Right cardiac atrium (tissue), 5 donors: ENCODE data around the gene SLC6A19. TPM values are rescaled to one million over a fixed set of nuclear protein-coding genes. Genes with fewer than 3 reads are reported as not detected.

ENCODE experiments used
- ATAC-seq, 2 donors: fragments of 200-7000 bp; cut with Tn5 transposase; one replicate each; pipeline versions ENCODE4 v1.8.0 to v1.9.1; 2020; ENCODE audit warnings: moderate library complexity in 2 of 2, mild to moderate bottlenecking in 1 of 2
- DNase-seq, 3 donors: peaks; one replicate each; pipeline ENCODE4 v3.0.0-alpha.2; 2020
- H3K27ac ChIP-seq: one replicate; pipeline ENCODE4 v1.5.1; 2013; ENCODE audit warnings: mild to moderate bottlenecking, low read length, control low read depth, moderate library complexity
- H3K27me3 ChIP-seq: one replicate; pipeline ENCODE4 v1.6.1; 2013; ENCODE audit not compliant: control insufficient read depth, insufficient read depth
- H3K4me1 ChIP-seq: one replicate; pipeline ENCODE4 v1.6.1; 2013; ENCODE audit warnings: low read length; ENCODE audit not compliant: control insufficient read depth, insufficient read depth
- H3K4me3 ChIP-seq: one replicate; pipeline ENCODE4 v1.5.1; 2013; ENCODE audit warnings: low read length, control low read depth
- H3K9me3 ChIP-seq: one replicate; pipeline ENCODE4 v1.6.1; 2013; ENCODE audit warnings: low read length; ENCODE audit not compliant: control insufficient read depth
- WGBS: extraction: QIAGEN DNeasy Blood & Tissue Kit; methylation state at CpG from one replicate; pipeline ENCODE4 v1.1.7; 2013; 5-methylcytosine and 5-hydroxymethylcytosine counted together
- intact Hi-C, 4 donors: fragments of 100-400 bp; cut with DNase I; formaldehyde crosslinking; loops; one replicate each; pipeline versions ENCODE4 v1.11.0 to v1.14.0; 2022 to 2023
- polyA plus RNA-seq: library from polyadenylated mRNA; stranded (reverse); fragments of 200-250 nt; gene quantifications from one replicate; pipeline ENCODE4 v1.2.3, GENCODE V29; 2013
- total RNA-seq, 4 donors: library from RNA; stranded (reverse); fragmentation: NEBNext Ultra II Directional; extraction: Animal tissue kit (Norgen Biotek cat#: 25700); gene quantifications; one replicate each; pipeline ENCODE4 v1.2.1, GENCODE V29; 2021
- donor health status: healthy with polysubstance abuse.
- donor health status: DM: no; HTN: yes; CAD: no.
- donor health status: DM: no; HTN: no; CAD: no.
- donor health status: DM: no; HTN: yes; CAD: no; lungs with severe emphysema.
- donor health status: DM: yes; HTN: yes; CAD: no.

Gene SLC6A19
- total and polyA plus RNA-seq, 5 donors = not detected

DNA sequence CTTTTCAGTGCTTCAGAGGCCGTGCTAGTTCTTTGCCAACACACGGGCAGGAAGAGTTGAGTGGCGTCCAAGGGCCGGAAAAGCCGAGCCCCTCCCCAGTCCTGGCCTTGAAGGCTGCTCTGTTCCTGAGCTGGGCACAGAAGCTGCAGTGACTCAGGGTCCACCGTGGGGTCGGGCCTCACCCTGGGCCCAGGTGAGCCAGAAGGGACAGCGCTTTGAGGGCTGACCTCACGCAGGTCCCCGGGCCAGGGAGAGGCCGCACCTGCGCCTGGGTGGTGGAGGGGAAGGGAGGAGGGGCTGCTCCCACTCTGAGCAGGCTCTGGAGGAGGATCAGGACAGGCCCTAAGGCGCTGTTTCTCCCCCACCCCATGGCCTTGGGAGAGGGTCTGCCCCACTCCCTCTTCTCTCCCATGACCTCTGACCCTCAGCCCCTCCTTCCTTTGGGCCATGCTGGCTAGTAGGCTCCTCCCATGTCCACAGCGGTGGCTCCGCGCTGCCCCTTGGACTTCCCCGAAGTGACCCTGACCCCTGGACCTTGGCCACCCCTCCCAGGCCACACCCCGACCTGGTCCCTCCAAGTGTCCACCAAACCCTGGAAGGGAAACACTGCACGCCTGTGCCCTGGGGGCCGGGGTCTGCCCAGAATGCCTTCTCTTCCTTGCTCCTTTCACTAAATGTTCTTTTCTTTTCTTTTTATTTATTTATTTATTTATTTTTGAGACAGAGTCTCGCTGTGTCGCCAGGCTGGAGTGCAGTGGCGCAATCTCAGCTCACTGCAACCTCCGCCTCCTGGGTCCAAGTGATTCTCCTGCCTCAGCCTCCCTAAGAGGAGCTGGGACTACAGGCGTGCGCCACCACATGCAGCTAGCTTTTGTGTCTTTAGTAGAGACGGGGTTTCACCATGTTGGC lies 19.7 kb upstream of the SLC6A19 start:
- intact Hi-C loops = no loop called here
- peak in 1 of 2 donors; percentile 13 for ATAC-seq

DNA sequence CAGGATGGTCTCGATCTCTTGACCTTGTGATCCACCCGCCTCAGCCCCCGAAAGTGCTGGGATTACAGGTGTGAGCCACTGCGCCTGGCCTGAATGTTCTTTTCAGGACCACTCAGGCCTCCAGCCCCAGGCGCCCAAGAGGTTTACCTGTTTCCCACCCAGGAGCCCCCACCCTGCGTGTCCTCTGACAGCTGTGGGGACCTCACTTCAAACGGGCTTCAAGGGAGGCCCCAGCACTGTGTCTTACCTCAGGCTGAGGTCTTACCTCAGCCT lies 19.1 kb upstream of the SLC6A19 start:
- peak in 2 of 3 donors; percentile 9 to 55 for DNase-seq
- no peak overlapping the region for H3K27ac ChIP-seq
- no peaks in the 10 kb centered on the region for H3K4me1 ChIP-seq
- H3K4me3 ChIP-seq = no peak overlapping the region
- no peaks in the 10 kb centered on the region for H3K9me3 ChIP-seq
- WGBS = 79% methylated on average over 7 of the region's 7 CpGs
- intact Hi-C loops = no loop called here
- ATAC-seq = no peak
- H3K27me3 ChIP-seq = no peaks in the 10 kb centered on the region

More for the DNA sequence above, 19.7 kb upstream of the SLC6A19 start:
- H3K27me3 ChIP-seq = no peaks in the 10 kb centered on the region
- no peak overlapping the region for H3K4me3 ChIP-seq
- H3K27ac ChIP-seq = no peak overlapping the region
- 73% methylated on average over 27 of the region's 27 CpGs for WGBS
- DNase-seq = peak; percentile 11 to 45 (median 41)
- H3K4me1 ChIP-seq = no peaks in the 10 kb centered on the region
- no peaks in the 10 kb centered on the region for H3K9me3 ChIP-seq

DNA sequence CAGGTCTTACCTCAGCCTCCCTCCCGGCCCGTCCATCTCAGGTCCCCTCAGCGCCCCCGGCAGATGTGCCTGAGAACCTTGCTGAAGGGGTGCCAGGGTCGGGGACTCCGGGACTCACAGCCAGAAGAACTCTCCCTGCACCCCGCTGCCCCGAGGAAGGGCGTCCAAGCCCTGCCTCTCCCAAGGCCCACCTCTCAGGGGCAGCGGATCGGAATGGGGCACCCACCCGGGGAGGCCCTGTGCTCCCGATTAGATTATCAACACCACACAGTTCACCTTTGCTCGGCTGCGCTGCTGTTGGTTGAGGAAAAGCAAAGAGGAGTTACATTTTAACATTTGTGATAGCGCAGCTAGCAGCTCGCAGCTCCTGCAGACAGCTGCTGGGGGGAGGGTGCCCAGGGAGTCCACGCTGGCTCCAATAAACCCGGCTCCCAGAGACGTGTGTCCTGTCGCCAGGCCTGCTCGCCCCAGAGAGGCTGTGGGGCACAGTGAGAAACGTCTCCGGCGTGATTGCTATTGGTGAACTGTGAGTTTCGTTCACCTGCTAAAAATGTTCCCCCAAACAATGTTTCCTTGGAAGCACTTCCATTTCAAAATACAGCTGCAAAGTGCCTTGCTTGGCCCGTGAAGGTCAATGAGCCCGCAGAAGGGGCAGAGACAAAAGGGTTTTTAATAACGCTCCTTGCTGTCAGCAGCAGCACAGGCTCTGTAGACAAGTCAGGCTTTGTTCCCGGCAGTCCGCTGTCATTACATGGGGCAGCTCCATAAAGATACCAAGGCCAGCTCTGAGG lies 18.6 kb upstream of the SLC6A19 start:
- no peak overlapping the region for H3K27ac ChIP-seq
- peak; percentile 10 to 53 (median 33) for DNase-seq
- WGBS = 42% methylated on average over 31 of the region's 31 CpGs

DNA sequence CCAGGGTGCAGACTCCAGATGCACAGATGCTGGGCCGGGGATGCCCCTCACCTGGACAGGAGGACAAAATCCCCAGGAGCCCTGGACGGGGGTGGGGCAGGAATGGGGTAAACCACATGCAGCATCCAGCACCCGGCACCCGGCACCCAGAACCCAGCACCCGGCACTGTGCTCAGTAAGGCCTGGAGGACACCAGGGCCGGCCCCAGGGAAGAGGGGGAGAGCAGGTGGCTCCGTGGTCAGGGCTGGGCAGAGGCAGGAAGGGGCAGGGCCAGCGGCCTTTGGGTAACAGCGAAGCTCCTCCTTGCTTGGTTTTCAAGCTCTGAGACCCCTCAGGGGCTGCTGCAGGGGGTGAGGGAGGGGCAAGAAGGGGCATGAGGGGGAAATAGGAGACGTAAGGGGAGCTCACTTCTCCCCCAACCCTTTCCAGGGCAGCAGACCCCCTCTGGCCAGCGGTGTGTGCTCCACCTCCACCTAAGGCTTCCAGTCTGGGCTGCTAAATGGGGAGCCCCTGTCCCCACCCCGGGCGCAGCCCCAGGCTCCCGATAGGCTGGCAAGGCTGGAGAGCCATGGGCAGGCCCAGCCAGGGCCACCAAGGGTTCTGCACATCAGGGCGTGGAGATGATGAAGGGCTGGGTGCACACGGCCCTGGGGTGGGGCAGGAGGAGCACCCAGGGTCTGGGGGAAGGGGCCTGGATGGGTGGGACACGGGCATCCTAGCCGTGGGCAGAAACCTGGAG lies 17.8 kb upstream of the SLC6A19 start:
- H3K27ac ChIP-seq = no peak overlapping the region
- H3K4me3 ChIP-seq = no peak overlapping the region
- no peaks in the 10 kb centered on the region for H3K9me3 ChIP-seq
- DNase-seq (peak in 2 of 3 donors; percentile 8 to 58), ATAC-seq (peak in 1 of 2 donors; percentile 6)
- 74% methylated on average over 18 of the region's 18 CpGs for WGBS
- H3K4me1 ChIP-seq = no peaks in the 10 kb centered on the region
- no peaks in the 10 kb centered on the region for H3K27me3 ChIP-seq
- intact Hi-C loops = no loop called here

More for the DNA sequence above, 18.6 kb upstream of the SLC6A19 start:
- Histone ChIP-seq H3K27me3 (no peaks in the 10 kb centered on the region), H3K4me1 (no peaks in the 10 kb centered on the region), H3K4me3 (no peak overlapping the region), H3K9me3 (no peaks in the 10 kb centered on the region)
- peak in 1 of 2 donors; percentile 28 for ATAC-seq
- intact Hi-C loops = no loop called here

DNA sequence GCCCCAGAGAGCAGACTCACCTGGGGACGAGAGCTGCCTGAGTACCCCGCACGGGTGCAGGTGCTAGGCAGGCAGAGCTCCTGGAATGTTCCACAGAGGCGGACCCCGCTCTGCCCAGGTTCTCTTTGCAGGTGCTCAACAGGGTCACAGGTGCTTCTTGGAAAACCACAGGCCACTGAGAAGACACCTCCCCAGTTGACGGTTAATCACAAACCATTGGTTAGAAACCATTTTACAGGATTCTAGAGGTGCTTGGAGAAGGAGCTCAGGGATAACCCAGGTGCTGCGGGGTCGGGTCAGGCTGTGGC lies 17.3 kb upstream of the SLC6A19 start:
- intact Hi-C loops = no loop called here
- WGBS = 93% methylated on average over 8 of the region's 8 CpGs

DNA sequence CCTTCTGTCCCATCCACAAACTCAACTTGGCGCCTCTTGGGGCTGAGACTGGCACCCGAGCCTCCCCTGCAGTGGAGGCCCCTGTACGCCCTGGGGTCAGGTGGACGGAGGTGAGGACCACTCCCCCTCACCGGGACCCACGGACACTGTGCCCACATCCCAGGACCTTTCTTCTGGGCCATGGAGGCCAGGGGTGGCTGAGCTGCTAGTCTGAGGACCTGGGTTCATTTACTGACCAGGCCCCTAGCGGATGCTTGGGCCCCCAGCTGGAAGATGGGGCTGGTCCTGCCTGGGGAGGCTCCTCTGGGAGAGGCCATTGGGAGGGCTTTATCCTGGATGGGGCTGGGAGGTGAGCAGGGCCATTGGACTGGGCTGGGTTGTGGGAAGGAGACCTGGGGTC lies 16.9 kb upstream of the SLC6A19 start:
- Histone ChIP-seq H3K9me3 (no peaks in the 10 kb centered on the region), H3K27ac (no peak overlapping the region), H3K4me1 (no peaks in the 10 kb centered on the region), H3K4me3 (no peak overlapping the region), H3K27me3 (no peaks in the 10 kb centered on the region)
- ATAC-seq = no peak
- WGBS = 89% methylated on average over 7 of the region's 7 CpGs
- peak in 1 of 3 donors; percentile 42 for DNase-seq
- intact Hi-C loops = no loop called here

More for the DNA sequence above, 17.3 kb upstream of the SLC6A19 start:
- ATAC-seq (no peak), DNase-seq (peak in 1 of 3 donors; percentile 16)
- no peaks in the 10 kb centered on the region for H3K27me3 ChIP-seq
- no peak overlapping the region for H3K4me3 ChIP-seq
- H3K27ac ChIP-seq = no peak overlapping the region
- H3K4me1 ChIP-seq = no peaks in the 10 kb centered on the region
- no peaks in the 10 kb centered on the region for H3K9me3 ChIP-seq

DNA sequence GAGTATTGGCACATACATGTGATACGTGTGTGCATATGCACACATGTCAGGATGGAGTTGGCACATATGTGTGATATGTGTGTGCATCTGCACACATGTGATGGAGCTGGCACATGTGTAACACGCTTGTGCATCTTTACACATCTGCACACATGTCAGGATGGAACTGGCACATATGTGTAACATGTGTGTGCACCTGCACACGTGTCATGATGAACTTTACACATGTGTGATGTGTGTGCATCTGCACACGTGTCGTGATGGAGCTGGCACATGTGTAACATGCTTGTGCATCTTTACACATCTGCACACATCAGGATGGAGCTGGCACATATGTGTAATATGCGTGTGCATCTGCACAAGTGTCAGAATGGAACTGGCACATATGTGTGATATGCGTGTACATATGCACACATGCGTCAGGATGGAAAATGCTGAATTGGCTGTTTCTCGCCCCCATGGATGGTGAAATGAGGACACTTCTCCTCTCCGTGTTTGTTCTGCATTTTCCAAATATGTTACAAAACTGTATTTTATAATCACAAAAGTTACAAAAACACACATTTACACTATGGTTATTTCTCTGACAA lies 16.3 kb upstream of the SLC6A19 start:
- Histone ChIP-seq H3K4me1 (no peaks in the 10 kb centered on the region), H3K27ac (no peak overlapping the region), H3K4me3 (no peak overlapping the region), H3K9me3 (no peaks in the 10 kb centered on the region), H3K27me3 (no peaks in the 10 kb centered on the region)
- WGBS = 88% methylated on average over 10 of the region's 10 CpGs
- DNase-seq (no peak), ATAC-seq (no peak)
- intact Hi-C loops = no loop called here

DNA sequence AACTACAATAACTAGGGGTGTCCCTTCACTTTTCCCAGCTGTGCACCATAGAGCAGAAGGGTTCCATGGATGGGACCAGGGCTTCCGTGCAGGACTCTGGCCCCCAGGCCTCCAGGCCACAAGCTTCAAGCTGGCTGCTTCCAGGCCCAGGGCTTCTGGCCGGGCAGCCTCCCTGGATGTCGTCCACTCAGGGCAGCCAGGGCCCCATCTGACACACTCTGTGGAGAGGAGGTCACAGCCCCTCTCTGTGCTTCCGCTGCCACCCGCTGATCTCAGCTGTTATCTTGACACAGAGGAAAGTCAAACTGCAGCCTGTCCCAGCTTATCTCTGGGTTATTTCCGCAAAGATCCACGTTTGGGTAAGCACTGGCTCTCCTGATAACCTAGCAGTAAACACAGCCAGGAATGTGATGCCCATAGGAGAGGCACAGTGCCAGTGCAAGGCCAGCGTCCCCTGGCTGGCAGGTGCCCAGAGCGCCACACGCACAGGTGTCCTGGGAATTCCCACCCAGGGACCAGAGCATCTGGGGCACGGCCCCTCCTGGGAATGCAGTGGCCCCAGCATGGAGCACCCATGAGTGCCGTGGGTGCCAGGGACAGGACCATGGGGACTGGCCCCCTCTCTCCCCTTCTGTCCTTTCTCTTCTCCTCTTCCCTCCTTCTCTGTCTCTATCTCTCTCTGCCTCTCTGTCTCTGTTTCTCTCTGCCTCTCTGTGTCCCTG lies 15.6 kb upstream of the SLC6A19 start:
- DNase-seq = peak; percentile 14 to 69 (median 60)
- intact Hi-C loops = no loop called here
- Histone ChIP-seq H3K27me3 (no peaks in the 10 kb centered on the region), H3K9me3 (no peaks in the 10 kb centered on the region), H3K4me1 (no peaks in the 10 kb centered on the region), H3K27ac (no peak overlapping the region), H3K4me3 (no peak overlapping the region)
- 31% methylated on average over 12 of the region's 12 CpGs for whole genome bisulfite sequencing
- peak; percentile 58 to 69 for ATAC-seq

DNA sequence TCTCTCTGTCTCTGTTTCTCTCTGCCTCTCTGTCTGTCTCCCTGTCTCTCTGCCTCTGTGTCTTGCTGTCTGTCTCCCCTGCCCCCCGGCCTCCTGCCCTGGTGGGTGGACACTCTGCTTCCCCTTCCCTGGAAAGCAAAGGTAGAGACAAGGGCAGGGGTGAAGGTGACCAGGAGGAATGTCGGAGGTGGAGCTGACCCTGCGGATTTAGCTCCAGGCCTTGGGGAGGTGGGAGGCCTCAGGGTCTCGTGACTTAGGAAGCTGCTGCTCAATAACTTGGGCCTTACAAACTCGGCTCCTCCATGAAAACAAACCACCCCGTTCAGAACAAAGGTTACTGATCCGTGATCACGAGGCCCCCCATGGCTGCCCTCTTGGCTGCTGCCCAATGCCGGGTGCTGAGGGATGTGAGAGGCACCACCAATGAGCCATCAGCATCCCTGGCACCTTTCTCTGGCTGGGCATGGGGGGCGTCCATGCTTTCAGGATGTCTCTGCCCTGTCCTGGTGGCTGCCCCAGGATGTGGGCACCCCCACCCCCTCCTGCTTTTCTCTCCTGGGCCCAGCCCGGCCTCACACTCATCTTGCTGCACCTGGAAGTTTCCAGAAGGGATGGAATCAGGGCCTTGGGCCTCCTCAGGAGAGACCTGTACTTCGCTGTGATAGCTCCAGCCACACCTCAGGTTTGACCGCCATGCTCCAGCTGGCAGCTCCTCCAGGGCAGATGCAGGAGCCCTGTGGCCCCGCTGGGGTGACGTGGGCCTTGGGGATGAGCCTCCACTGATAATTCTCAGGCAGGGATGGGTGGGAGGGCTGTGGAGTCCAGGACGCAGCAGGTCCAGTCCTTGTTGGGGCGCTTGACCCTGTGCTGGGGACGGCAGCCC lies 14.8 kb upstream of the SLC6A19 start:
- Histone ChIP-seq H3K27me3 (no peaks in the 10 kb centered on the region), H3K27ac (no peak overlapping the region), H3K4me3 (no peak overlapping the region), H3K4me1 (no peaks in the 10 kb centered on the region), H3K9me3 (no peaks in the 10 kb centered on the region)
- 75% methylated on average over 18 of the region's 18 CpGs for WGBS
- no peak for ATAC-seq
- intact Hi-C loops = no loop called here
- peak in 2 of 3 donors; percentile 35 to 38 for DNase-seq
